Measurements from ENCODE around the gene TBL2. TPM values are rescaled to one million over a fixed set of nuclear protein-coding genes. Genes with fewer than 3 reads are reported as not detected.

TBL2 gene
- total RNA-seq, 2 donors from 2014 or later, result 36.5 to 50.2 TPM

- no peaks in the 10 kb centered on the region for H3K4me1 ChIP-seq
- peak within 1 kb of the TSS; percentile 90 for H3K4me3 ChIP-seq
- H3K9ac ChIP-seq (ENCODE audit: low read depth in 2 of 2, low read length in 2 of 2), result peak within 1 kb of the TSS; percentile 66 to 92
- peak; percentile 98 for DNase-seq
- H3K27me3 ChIP-seq, result no peaks in the 10 kb centered on the region
- intact Hi-C loops (cut with DNase I), result no loop called here
- H3K9me3 ChIP-seq, result no peaks in the 10 kb centered on the region
- peak within 1 kb of the TSS; percentile 91 for H3K27ac ChIP-seq
- no peaks in the 10 kb centered on the region for H3K36me3 ChIP-seq
- TF ChIP-seq, protein P1, sequence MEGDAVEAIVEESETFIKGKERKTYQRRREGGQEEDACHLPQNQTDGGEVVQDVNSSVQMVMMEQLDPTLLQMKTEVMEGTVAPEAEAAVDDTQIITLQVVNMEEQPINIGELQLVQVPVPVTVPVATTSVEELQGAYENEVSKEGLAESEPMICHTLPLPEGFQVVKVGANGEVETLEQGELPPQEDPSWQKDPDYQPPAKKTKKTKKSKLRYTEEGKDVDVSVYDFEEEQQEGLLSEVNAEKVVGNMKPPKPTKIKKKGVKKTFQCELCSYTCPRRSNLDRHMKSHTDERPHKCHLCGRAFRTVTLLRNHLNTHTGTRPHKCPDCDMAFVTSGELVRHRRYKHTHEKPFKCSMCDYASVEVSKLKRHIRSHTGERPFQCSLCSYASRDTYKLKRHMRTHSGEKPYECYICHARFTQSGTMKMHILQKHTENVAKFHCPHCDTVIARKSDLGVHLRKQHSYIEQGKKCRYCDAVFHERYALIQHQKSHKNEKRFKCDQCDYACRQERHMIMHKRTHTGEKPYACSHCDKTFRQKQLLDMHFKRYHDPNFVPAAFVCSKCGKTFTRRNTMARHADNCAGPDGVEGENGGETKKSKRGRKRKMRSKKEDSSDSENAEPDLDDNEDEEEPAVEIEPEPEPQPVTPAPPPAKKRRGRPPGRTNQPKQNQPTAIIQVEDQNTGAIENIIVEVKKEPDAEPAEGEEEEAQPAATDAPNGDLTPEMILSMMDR (IDR thresholded peaks at IDR 0.05), result no peak
Observed at GRCh38 chr7:73522105-73522872, 56.1 kb downstream of the TBL2 start, which contains the start of gene BAZ1B. Gene BAZ1B (minus strand): TSS chr7:73522293. CDS start chr7:73521933, 360 bp downstream.

DNA sequence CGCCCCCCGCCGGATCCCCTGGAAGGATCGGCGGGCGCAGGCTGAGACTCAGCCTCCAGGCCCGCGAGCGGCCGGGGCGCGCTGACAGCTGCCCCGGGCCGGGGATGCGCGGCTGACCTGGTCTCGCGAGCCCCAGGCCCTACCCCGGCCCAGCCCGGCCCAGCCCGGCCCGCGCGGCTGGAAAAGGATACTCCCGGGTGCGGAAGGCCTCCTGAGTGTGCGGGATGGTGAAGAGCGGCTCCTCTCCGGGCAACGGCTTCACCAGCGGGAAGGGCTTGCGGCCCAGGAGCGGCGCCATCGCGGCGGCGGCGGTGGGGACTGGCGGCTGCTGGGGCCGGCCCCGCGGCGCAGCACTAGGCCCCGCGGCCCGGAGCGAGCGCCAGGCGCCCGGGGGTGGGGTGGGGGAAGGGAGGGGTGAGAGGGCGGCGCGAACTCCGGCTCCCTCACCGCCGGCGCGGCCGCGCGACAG lies 56.7 kb downstream of the TBL2 start:
- TF ChIP-seq, protein P1 (IDR thresholded peaks at IDR 0.05), result no peak

DNA sequence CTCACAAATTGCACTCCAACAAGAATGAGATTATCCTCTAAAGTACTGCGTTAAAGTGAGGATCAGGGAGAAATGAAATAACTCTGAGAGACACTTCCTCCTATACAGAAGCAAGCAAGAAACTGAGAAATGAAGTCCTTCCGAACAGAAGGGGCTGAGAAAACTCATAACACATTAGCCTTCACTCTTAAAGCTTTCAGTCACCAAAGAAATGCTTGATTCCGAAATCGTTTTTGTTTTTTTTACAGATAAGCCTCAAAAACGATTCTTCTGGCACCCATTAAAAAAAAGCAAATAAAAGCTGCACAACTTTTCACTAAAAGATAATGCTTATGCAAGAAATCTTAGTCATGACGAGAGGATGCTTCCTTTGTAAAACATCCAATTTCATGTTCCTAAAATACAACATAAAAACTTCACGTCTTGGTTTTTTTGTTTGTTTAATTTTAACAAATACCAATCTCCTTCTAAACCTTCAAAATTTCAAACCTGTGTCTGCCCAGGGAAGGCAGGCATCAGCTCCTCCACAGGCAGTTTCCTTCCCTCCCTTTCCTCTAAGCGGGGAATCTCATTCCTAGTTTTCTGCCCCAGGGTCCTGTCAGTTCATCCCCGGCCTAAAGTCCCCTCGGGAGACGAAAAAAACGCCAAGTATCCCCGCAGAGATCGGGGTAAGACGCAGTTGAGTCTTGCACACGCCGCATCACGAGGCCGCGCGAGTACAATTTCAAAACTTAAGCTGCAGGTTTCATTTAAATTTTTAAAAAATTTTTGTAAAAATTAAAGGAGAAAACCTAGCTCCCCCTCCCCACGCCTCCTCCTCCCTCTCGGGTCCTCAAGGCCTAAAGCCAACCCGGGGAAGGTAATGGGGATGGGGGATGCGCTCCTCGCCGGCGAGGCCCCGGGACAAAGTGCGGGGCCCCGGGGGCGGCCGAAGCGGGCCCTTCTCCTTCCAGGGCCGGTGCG lies 57.4 kb downstream of the TBL2 start:
- intact Hi-C loops (cut with DNase I), result no loop called here
- Histone ChIP-seq H3K9me3 (no peaks in the 10 kb centered on the region), H3K4me1 (no peaks in the 10 kb centered on the region), H3K9ac (ENCODE audit: low read depth in 2 of 2, low read length in 2 of 2) (peak overlapping the region; percentile 35 to 92), H3K27ac (peak overlapping the region; percentile 91), H3K36me3 (no peaks in the 10 kb centered on the region), H3K27me3 (no peaks in the 10 kb centered on the region), H3K4me3 (peak overlapping the region; percentile 90)
- TF ChIP-seq, protein P1 (IDR thresholded peaks at IDR 0.05), result no peak
- DNase-seq, result peak; percentile 26

More for the DNA sequence above, 56.7 kb downstream of the TBL2 start:
- peak; percentile 77 for DNase-seq
- Histone ChIP-seq H3K9me3 (no peaks in the 10 kb centered on the region), H3K27me3 (no peaks in the 10 kb centered on the region), H3K9ac (ENCODE audit: low read depth in 2 of 2, low read length in 2 of 2) (peak overlapping the region; percentile 66 to 92), H3K4me1 (no peaks in the 10 kb centered on the region), H3K27ac (peak overlapping the region; percentile 91), H3K36me3 (no peaks in the 10 kb centered on the region), H3K4me3 (peak overlapping the region; percentile 90)
- intact Hi-C loops (cut with DNase I), result no loop called here

DNA sequence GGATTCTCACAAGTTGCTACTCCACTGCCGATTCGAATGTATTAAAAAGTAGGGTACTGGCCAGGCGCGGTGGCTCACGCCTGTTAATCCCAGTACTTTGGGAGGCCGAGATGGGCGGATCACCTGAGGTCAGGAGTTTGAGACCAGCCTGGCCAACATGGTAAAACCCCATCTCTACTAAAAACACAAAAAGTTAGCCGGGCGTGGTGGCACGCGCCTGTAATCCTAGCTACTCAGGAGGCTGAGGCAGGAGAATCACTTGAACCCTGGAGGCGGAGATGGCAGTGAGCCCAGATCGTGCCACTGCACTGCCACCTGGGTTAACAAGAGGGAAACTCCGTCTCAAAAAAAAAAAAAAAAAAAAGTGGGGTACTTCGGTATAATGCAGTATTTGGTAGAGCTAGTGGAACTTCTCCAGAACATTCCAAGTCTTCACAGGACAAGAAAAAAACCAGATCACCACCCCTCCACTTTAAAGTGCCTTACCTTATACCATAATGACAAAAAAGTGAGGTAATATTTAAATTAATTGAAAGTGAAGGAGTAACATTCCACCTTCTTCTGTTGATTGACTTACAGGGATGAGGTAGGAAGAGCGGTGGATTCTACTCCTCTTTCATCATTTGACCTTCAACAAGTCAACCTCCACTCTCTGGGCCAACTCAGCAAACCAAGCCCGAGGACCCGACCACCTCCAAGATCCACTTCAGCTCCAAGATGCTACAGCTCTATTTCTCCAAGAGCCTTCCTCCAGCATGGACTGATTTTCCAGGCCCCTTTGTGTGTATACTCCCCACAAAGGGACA lies 58.3 kb downstream of the TBL2 start:
- intact Hi-C loops (cut with DNase I), result no loop called here
- no peaks in the 10 kb centered on the region for H3K36me3 ChIP-seq
- TF ChIP-seq, protein P1 (IDR thresholded peaks at IDR 0.05), result no peak
- H3K9me3 ChIP-seq, result no peaks in the 10 kb centered on the region
- H3K27me3 ChIP-seq, result no peaks in the 10 kb centered on the region
- peak; percentile 36 for DNase-seq
- H3K9ac ChIP-seq (ENCODE audit: low read depth in 2 of 2, low read length in 2 of 2), result peak overlapping the region; percentile 3 to 35
- H3K4me1 ChIP-seq, result no peaks in the 10 kb centered on the region
- peak overlapping the region; percentile 90 for H3K4me3 ChIP-seq
- peak overlapping the region; percentile 91 for H3K27ac ChIP-seq

All from colonic mucosa (tissue), 4 donors.